ENCODE results near the gene PPP2R2B. TPM values are rescaled to one million over a fixed set of nuclear protein-coding genes. Genes with fewer than 3 reads are reported as not detected.

The PPP2R2B gene
- total RNA-seq, 1 donor from 2014 or later, result 0.95 TPM

DNA sequence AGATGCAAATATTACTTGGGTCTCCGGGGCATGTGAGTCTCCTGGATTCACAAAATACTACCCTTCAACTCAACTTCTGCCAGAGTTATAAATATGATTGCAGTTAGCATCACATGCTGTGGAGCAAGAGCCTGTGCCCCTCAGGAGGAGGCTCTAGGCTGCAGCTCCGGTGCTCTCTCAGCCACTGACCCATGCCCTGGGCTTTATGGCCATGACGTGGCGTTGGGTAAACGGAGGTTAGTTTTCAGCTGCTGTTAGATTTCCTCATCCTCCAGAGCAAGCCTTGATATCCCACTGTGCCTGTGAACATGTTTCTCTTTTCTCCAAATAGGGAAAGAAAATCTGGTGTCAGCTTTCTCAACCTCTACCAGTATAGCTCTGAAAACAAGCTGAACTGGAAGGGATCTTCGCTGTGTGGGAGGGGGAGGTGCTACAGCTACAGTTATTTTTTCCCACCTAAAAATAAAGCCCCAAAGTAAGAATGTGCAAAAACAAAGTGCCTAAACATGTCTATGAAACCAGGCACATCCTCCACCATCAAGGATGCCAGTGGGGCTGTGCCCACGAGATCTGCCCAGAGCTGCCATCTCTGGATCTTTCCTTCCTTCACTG is 238.2 kb downstream of the PPP2R2B start:
- ATAC-seq, result no peak
- no peak overlapping the region for H3K27ac ChIP-seq
- no peaks in the 10 kb centered on the region for H3K4me1 ChIP-seq

DNA sequence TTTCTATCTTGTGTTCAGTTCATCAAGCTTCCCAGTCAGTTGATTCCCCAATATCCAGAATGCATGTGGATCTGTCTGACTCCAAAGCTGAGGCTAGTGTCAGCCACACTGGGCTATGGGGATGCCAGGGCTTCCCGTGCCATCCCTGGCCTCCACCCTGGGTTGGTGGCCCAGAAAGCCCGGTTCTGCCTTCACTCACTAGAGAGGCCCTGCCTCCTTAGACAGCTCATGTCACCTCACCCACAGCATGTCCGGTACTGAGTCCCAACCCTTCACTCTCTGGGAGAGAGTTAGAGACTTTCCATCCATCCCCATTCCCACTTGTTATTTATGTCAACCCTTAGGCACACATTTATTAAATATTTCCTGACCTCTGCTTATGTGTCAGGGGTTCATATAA is 243.1 kb downstream of the PPP2R2B start:
- Histone ChIP-seq H3K9me3 (no peaks in the 10 kb centered on the region), H3K4me3 (no peak overlapping the region), H3K4me1 (no peaks in the 10 kb centered on the region), H3K27ac (no peak overlapping the region), H3K27me3 (ENCODE audit: low read depth) (no peaks in the 10 kb centered on the region), H3K36me3 (no peaks in the 10 kb centered on the region)
- ATAC-seq, result no peak
- DNase-seq, result no peak
- TF ChIP-seq, protein P1, sequence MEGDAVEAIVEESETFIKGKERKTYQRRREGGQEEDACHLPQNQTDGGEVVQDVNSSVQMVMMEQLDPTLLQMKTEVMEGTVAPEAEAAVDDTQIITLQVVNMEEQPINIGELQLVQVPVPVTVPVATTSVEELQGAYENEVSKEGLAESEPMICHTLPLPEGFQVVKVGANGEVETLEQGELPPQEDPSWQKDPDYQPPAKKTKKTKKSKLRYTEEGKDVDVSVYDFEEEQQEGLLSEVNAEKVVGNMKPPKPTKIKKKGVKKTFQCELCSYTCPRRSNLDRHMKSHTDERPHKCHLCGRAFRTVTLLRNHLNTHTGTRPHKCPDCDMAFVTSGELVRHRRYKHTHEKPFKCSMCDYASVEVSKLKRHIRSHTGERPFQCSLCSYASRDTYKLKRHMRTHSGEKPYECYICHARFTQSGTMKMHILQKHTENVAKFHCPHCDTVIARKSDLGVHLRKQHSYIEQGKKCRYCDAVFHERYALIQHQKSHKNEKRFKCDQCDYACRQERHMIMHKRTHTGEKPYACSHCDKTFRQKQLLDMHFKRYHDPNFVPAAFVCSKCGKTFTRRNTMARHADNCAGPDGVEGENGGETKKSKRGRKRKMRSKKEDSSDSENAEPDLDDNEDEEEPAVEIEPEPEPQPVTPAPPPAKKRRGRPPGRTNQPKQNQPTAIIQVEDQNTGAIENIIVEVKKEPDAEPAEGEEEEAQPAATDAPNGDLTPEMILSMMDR (IDR thresholded peaks at IDR 0.05), result no peak
- intact Hi-C loops (cut with DNase I), result no loop called here

More for the DNA sequence above, 238.2 kb downstream of the PPP2R2B start:
- Histone ChIP-seq H3K4me3 (no peak overlapping the region), H3K36me3 (no peaks in the 10 kb centered on the region), H3K9me3 (no peaks in the 10 kb centered on the region), H3K27me3 (ENCODE audit: low read depth) (no peaks in the 10 kb centered on the region)
- intact Hi-C loops (cut with DNase I), result no loop called here
- DNase-seq, result no peak
- TF ChIP-seq, protein P1 (IDR thresholded peaks at IDR 0.05), result no peak

DNA sequence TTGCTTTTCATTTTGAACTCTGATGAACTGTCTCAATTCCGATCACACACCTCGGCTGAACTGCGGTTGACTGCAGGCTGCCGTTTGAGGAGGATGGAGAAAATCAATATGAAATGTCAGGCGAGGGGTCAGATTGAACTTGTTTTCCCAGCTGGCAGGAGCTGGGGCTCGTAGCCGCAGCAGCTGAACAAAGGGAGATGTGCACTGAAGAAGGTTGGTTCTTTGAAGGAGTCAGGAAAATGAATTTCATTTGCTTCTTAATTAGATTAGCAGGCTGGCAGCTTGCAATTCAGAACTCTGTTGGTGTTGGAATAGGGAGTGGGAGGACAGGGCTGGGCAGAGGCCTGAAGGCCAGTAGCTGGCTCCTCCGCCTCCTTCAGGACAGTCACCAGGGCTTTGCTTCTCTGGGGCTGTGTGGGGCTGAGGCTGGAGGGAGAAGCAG is 245.2 kb downstream of the PPP2R2B start:
- no peaks in the 10 kb centered on the region for H3K4me1 ChIP-seq
- TF ChIP-seq, protein P1 (IDR thresholded peaks at IDR 0.05), result no peak
- no peaks in the 10 kb centered on the region for H3K27me3 ChIP-seq (ENCODE audit: low read depth)
- H3K4me3 ChIP-seq, result no peak overlapping the region
- no peaks in the 10 kb centered on the region for H3K36me3 ChIP-seq
- intact Hi-C loops (cut with DNase I), result no loop called here
- H3K27ac ChIP-seq, result no peak overlapping the region
- H3K9me3 ChIP-seq, result no peaks in the 10 kb centered on the region
- DNase-seq (no peak), ATAC-seq (no peak)

DNA sequence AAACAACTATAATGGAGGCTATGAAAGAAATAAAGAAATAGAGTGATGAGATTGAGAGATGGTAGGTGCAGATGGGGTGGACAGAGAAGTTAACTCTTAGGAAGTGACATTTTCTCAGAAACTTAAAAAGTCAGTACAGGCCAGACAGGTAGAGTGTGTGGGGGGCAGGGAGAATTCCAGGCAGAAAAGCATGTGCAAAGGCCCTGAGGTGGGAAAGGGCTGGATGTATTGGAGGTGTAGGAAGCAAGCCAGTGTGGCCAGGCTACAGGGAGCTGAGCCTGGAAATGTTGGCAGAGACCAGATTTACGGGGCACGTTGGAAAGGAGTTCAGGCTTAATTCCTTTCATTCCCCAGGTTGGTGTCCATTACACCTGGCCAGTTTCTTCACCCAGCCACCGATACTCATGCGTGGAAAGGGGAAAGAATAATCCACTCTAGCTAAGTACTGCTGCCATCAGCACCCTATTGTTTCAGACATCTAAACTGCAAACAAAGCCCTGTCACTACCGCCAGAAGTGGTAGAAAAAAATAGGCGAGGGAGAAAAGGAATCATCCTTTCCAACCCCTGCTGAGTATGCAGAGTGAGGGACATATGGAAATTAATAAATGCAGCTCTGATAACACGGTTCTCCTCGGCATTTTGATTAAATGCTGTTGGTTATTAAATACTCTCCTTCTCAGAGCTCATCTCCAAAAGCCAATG is 245.8 kb downstream of the PPP2R2B start:
- ATAC-seq (no peak), DNase-seq (no peak)
- Histone ChIP-seq H3K4me3 (no peak overlapping the region), H3K36me3 (no peaks in the 10 kb centered on the region), H3K4me1 (no peaks in the 10 kb centered on the region), H3K27ac (no peak overlapping the region), H3K27me3 (ENCODE audit: low read depth) (no peaks in the 10 kb centered on the region), H3K9me3 (no peaks in the 10 kb centered on the region)
- intact Hi-C loops (cut with DNase I), result no loop called here
- TF ChIP-seq, protein P1 (IDR thresholded peaks at IDR 0.05), result no peak

DNA sequence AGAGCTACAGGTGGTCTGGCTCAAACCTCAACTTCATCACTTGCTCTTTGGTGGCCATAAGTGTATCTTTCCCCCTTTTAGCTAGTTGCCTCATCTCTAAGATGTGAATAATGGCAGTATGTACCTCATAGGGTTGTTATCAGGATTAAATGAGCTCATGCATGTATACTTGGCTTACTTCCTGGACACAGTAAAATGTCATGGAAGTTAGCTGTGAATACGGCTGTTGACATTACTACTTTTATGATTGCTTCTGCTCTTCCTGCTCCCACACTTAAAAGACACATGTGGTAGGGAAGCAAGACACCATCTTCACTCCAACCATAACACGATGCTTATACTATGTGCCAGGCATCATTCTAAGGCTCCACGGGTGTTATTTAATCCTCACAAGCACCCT is 248.1 kb downstream of the PPP2R2B start:
- H3K27me3 ChIP-seq (ENCODE audit: low read depth), result no peaks in the 10 kb centered on the region
- no peak overlapping the region for H3K4me3 ChIP-seq
- no peaks in the 10 kb centered on the region for H3K36me3 ChIP-seq
- TF ChIP-seq, protein P1 (IDR thresholded peaks at IDR 0.05), result no peak
- ATAC-seq, result no peak
- intact Hi-C loops (cut with DNase I), result no loop called here
- H3K27ac ChIP-seq, result no peak overlapping the region
- no peaks in the 10 kb centered on the region for H3K4me1 ChIP-seq
- DNase-seq, result no peak
- H3K9me3 ChIP-seq, result no peaks in the 10 kb centered on the region
